Stimulated activated effector memory CD8-positive, alpha-beta T cell treated with anti-CD3 and anti-CD28 coated beads, Interleukin-12 subunit alpha, Interleukin-12 subunit beta, amount 100 ng/mL, for 72 hours (primary cell): ENCODE results near the gene HES3.
"Not testable (repeated sequence)": the region's sequence is repeated elsewhere in the genome, so short reads cannot be mapped to it uniquely, and the experiment has no call there.

ENCODE experiments used
- ATAC-seq: fragments of 150-1000 bp; cut with Tn5 transposase; 2 replicates; pipeline ENCODE4 v1.10.0; 2021
- DNase-seq, 2 donors: peaks; one replicate each; pipeline ENCODE4 v3.0.0; 2021 to 2022; ENCODE audit warnings: low spot score in 2 of 2
- H3K27ac Mint-ChIP-seq: one replicate; pipeline ENCODE4 v1.8.0; 2022; ENCODE audit warnings: mild to moderate bottlenecking, mixed read lengths
- H3K36me3 Mint-ChIP-seq: one replicate; pipeline ENCODE4 v1.8.0; 2022; ENCODE audit warnings: mild to moderate bottlenecking, mixed read lengths
- H3K4me1 Mint-ChIP-seq: one replicate; pipeline ENCODE4 v1.8.0; 2022; ENCODE audit warnings: mixed read lengths
- H3K4me3 Mint-ChIP-seq: one replicate; pipeline ENCODE4 v1.8.0; 2022; ENCODE audit warnings: mild to moderate bottlenecking, mixed read lengths
- H3K9me3 Mint-ChIP-seq: one replicate; pipeline ENCODE4 v1.8.0; 2022; ENCODE audit warnings: mixed read lengths

The HES3 gene

DNA sequence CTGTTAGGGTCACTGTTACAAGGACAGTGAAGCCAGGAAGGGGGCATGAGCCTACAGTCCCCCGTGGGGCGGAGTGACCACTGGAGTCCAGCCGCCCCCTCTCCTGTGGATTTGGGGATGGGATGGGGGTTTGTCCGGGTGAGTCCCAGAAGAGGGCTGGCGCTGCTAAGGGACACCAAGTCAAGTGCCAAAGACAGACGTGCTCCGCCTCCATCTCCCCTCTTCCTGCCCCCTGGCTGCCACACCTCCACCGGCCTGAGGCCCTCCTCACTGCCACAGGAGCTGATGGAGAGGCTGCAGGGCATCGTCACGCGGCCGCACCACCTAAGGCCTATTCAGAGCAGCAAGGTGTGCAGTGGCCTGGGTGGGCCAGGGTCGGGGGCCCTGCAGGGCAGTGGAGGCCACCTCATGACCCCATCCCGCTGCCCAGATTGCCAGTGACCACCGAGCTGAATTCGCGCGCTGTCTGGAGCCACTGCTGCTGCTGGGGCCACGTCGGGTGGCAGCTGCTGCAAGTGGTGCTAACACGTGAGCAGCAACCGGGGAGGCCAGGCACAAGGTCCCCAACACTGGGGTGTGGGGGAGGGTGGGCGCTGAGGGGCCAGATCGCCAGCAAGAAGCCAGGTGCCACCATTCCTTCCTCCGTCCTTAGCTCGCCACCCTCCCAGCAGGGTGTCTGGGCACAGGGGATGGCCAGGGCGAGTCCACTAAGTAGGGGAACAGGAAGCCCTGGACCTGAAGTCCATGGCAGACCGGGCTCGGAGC lies 33.2 kb upstream of the HES3 start:
- peaks cover 10% of the 10 kb centered on the region for H3K4me1 Mint-ChIP-seq

DNA sequence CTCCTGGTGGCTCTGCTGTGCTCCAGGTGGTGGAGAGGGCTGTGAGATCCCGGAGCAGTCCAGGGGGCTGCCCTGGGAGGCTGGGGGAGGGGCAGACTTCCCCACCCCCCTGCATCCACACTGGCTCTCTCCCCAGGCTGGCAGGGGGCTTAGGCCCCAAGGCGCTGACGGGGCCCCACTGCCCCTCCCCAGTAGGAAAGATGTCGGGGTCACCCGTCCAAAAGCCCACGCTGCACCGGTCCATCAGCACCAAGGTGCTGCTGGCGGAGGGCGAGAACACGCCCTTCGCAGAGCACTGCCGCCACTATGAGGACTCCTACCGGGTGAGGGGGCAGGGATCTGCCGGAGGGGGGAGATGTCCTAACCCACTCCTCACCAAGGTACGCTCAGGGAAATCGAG lies 32.2 kb upstream of the HES3 start:
- H3K4me3 Mint-ChIP-seq, result no peak overlapping the region
- no peak overlapping the region for H3K27ac Mint-ChIP-seq
- peaks cover 9% of the 10 kb centered on the region for H3K4me1 Mint-ChIP-seq
- no peaks in the 10 kb centered on the region for H3K9me3 Mint-ChIP-seq
- ATAC-seq (no peak), DNase-seq (no peak)
- peaks cover 6% of the 10 kb centered on the region for H3K36me3 Mint-ChIP-seq

More for the DNA sequence above, 33.2 kb upstream of the HES3 start:
- ATAC-seq, result no peak
- Mint-ChIP-seq H3K27ac (no peak overlapping the region), H3K9me3 (no peaks in the 10 kb centered on the region), H3K36me3 (peaks cover 6% of the 10 kb centered on the region), H3K4me3 (no peak overlapping the region)
- DNase-seq, result no peak

- H3K4me3 Mint-ChIP-seq, result no peak overlapping the region
- peaks cover 6% of the 10 kb centered on the region for H3K36me3 Mint-ChIP-seq
- DNase-seq (no peak), ATAC-seq (no peak)
- H3K27ac Mint-ChIP-seq, result no peak overlapping the region
- H3K4me1 Mint-ChIP-seq, result peaks cover 6% of the 10 kb centered on the region
- no peaks in the 10 kb centered on the region for H3K9me3 Mint-ChIP-seq
These were observed 31.6 kb upstream of the HES3 start for GRCh38 chr1:6212193-6212959.

GRCh38 chr1:6218375-6219164 lies 25.4 kb upstream of the HES3 start:
- no peak overlapping the region for H3K4me3 Mint-ChIP-seq
- peaks cover 32% of the 10 kb centered on the region for H3K36me3 Mint-ChIP-seq
- no peaks in the 10 kb centered on the region for H3K4me1 Mint-ChIP-seq
- DNase-seq, result no peak
- H3K9me3 Mint-ChIP-seq, result no peaks in the 10 kb centered on the region
- no peak for ATAC-seq
- H3K27ac Mint-ChIP-seq, result no peak overlapping the region

DNA sequence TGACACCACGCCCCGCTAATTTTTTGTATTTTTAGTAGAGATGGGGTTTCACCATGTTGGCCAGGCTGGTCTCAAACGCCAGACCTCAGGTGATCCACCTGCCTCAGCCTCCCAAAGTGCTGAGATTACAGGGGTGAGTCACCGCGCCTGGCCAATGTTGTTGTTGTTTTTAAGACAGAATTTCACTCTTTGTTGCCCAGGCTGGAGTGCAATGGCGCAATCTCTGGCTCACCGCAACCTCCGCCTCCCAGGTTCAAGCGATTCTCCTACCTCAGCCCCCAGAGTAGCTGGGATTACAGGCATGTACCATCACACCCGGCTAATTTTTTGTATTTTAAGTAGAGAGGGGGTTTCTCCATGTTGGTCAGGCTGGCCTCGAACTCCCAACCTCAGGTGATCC lies 24.3 kb upstream of the HES3 start:
- H3K9me3 Mint-ChIP-seq, H3K4me1 Mint-ChIP-seq, DNase-seq, H3K4me3 Mint-ChIP-seq, H3K27ac Mint-ChIP-seq, ATAC-seq: not testable (repeated sequence)
- H3K36me3 Mint-ChIP-seq, result peaks cover 43% of the 10 kb centered on the region

DNA sequence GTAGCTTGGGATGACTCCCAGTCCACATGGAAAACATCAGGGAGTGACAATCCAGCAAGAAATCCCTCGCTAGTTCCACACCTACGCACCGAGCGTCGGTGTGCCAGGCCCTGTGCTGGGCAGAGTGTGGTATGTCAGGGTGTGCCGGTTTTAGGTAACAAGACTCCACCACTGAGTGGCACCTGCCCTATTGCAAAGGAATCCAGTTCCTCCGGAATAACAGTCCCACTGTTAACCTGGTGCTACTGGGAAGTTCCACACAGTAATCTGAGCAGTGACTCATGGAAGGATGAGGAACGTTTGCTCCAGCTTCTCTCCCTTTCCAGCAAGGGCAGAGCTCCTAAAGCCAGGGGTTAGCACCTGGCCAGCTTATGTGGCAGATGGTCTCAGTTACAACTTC lies 23.7 kb upstream of the HES3 start:
- Mint-ChIP-seq H3K4me1 (no peaks in the 10 kb centered on the region), H3K4me3 (no peak overlapping the region), H3K27ac (no peak overlapping the region), H3K9me3 (no peaks in the 10 kb centered on the region), H3K36me3 (peaks cover 49% of the 10 kb centered on the region)
- ATAC-seq, result no peak
- no peak for DNase-seq

- peaks cover 6% of the 10 kb centered on the region for H3K4me1 Mint-ChIP-seq
- no peak overlapping the region for H3K4me3 Mint-ChIP-seq
- H3K9me3 Mint-ChIP-seq, result no peaks in the 10 kb centered on the region
- DNase-seq (no peak), ATAC-seq (no peak)
- no peak overlapping the region for H3K27ac Mint-ChIP-seq
- peaks cover 59% of the 10 kb centered on the region for H3K36me3 Mint-ChIP-seq
These were observed 22.7 kb upstream of the HES3 start for GRCh38 chr1:6221210-6221784.

DNA sequence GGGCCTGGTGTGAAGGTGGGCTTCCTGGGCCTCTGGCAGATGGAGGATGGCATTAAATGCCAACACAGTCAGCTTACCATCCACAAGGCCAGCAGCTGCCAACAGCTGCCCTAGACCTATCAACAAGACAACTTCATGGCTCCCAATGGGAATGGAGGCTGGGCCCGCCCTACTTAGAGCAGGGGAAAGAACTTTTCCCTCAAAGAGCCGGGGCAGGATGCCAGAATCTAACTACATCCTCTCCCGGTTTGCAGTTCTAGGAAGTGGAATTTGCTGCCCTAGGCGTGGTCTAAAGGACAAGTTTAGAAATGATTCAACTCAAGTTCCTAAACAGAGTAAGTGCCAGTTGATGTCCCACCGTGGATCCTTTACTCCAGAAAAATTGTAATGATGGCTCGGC lies 21.3 kb upstream of the HES3 start:
- DNase-seq (no peak), ATAC-seq (no peak)
- Mint-ChIP-seq H3K36me3 (peaks cover 73% of the 10 kb centered on the region), H3K4me3 (no peak overlapping the region), H3K27ac (no peak overlapping the region), H3K9me3 (no peaks in the 10 kb centered on the region), H3K4me1 (peaks cover 6% of the 10 kb centered on the region)

DNA sequence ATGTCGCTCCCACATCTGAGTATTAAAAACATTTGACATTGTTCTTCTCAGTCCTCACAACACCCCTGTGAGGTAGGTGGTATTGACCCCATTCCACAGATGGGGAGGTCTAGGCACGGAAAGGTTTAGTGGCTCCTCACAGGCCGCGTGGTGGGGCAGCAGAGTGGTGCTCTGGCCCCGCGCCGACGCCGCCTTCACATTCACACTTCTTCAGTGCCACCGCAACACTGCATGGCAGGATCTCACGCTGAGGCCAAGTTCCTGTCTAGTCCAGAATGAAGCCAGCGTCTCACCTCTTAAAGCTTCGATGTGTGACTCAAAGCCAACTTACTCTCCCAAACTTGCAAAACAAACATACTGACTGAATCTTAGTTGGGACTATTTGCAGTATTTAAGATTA lies 20.4 kb upstream of the HES3 start:
- H3K27ac Mint-ChIP-seq, result peak overlapping the region; percentile 10
- H3K4me3 Mint-ChIP-seq, result no peak overlapping the region
- H3K36me3 Mint-ChIP-seq, result peaks cover 82% of the 10 kb centered on the region
- ATAC-seq (no peak), DNase-seq (no peak)
- no peaks in the 10 kb centered on the region for H3K9me3 Mint-ChIP-seq
- H3K4me1 Mint-ChIP-seq, result peaks cover 6% of the 10 kb centered on the region

DNA sequence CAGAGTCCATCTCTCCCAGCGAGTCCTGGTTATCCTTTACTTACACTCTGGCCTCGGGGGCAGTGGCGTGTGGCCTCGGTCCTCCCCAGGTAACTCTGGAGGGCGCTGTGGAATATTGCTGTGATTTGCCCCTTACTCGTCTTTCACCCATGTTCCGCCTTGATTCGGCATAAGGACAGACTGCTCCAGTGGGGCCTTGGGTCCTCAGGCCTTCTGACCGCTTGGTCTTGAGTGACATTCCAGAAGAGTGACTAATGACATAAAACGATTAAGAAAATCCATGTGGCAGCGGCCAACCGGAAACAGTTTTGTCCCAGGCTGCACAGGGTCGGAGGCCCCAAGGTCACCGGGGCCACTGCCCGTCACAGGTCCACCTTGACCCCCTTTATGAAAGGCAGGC lies 19.3 kb upstream of the HES3 start:
- Mint-ChIP-seq H3K4me3 (no peak overlapping the region), H3K4me1 (peaks cover 6% of the 10 kb centered on the region), H3K27ac (no peak overlapping the region), H3K36me3 (peaks cover 93% of the 10 kb centered on the region), H3K9me3 (no peaks in the 10 kb centered on the region)
- DNase-seq (no peak), ATAC-seq (no peak)

DNA sequence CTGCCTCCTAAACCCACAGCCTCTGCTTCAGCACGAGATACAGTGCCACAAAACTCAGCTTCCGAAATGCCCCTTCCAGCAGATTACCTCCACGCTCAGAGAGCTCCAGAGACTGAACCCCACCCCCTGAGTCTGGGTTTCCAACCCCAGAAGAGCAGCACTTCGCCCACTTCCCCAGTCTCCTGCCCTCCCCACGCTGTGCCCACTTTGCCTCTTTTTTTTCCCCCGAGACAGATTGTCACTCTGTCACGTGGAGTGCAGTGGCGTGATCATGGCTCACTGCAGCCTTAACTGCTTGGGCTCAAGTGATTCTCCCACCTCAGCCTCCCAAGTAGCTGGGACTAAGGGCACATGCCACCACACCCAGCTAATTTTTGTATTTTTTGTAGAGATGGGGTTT lies 18.3 kb upstream of the HES3 start:
- DNase-seq (no peak), ATAC-seq (no peak)
- Mint-ChIP-seq H3K27ac (no peak overlapping the region), H3K36me3 (peaks cover 98% of the 10 kb centered on the region), H3K4me3 (no peak overlapping the region), H3K9me3 (no peaks in the 10 kb centered on the region), H3K4me1 (peaks cover 6% of the 10 kb centered on the region)

- ATAC-seq (no peak), DNase-seq (no peak)
- Mint-ChIP-seq H3K36me3 (peaks cover 56% of the 10 kb centered on the region), H3K9me3 (no peaks in the 10 kb centered on the region), H3K27ac (no peak overlapping the region), H3K4me3 (no peak overlapping the region), H3K4me1 (peaks cover 12% of the 10 kb centered on the region)
These were observed 10.6 kb upstream of the HES3 start for GRCh38 chr1:6233376-6233775.

DNA sequence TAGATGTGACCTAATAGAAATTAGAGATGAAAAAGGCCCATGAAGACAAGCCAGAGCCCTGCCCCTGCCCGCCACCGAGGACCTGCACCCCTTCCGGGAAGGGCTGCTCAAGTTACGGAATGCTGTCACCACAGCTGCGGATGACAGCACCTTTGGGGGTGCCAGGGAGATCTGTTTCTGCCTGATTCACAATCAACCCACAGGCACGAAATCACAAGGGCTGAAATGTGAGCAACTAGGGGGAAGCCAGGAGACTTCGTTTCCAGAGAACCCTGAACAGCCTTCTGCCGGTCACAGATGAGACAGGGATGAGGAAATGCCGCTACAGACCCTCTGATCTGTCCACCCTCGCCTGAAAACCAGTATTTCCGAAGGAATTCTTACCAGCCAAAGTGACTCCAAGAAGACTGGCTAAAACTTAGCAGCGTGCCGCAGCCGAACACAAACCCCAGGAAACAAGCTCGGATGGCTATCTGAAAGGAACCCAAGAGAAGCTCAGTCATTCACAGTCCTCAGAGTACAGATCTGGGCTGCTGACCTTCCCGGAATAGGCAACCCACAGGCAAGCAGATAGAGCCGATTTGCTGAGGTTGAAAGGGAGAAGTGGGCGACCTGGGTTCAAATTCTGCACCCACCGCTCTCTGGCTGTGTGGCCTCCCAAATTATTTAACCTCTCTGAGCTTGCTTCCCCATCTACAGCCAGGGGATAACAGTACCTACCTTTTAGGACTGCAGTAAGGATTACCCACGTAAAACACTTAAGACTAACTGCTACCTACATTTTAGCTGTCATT lies 9.3 kb upstream of the HES3 start:
- Mint-ChIP-seq H3K36me3 (peaks cover 43% of the 10 kb centered on the region), H3K27ac (peak overlapping the region; percentile 70), H3K4me3 (peak overlapping the region; percentile 82), H3K9me3 (no peaks in the 10 kb centered on the region), H3K4me1 (peaks cover 16% of the 10 kb centered on the region)
- DNase-seq (no peak), ATAC-seq (no peak)

GRCh38 chr1:6235296-6235677 lies 8.7 kb upstream of the HES3 start:
- H3K27ac Mint-ChIP-seq, result peak overlapping the region; percentile 70
- DNase-seq (no peak), ATAC-seq (peak; percentile 15)
- H3K9me3 Mint-ChIP-seq, result no peaks in the 10 kb centered on the region
- H3K4me1 Mint-ChIP-seq, result peaks cover 16% of the 10 kb centered on the region
- peak overlapping the region; percentile 82 for H3K4me3 Mint-ChIP-seq
- peaks cover 37% of the 10 kb centered on the region for H3K36me3 Mint-ChIP-seq

DNA sequence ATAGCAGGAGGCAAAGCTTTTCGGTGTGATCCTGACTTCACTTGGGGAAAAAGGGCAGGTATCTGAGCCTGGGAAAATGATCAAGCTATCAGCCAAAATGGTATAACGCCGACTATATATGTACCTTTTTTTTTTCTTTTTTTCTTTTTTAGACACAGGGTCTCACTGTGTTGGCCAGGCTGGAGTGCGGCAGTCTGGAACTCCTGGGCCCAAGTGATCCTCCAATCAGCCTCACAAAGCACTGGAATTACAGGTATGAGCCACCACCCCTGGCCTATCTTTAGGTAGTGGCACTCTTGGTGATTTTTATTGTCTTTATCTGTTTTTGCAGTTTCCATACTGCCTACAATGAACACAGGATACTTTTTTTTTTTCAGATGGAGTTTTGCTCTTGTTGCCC lies 6.9 kb upstream of the HES3 start:
- ATAC-seq (no peak), DNase-seq (no peak)
- Mint-ChIP-seq H3K36me3 (peaks cover 19% of the 10 kb centered on the region), H3K4me3 (peak overlapping the region; percentile 14), H3K4me1 (peaks cover 24% of the 10 kb centered on the region), H3K27ac (no peak overlapping the region), H3K9me3 (no peaks in the 10 kb centered on the region)
